HCT116 (cell line): ENCODE results near the gene BCR. TPM values are rescaled to one million over a fixed set of nuclear protein-coding genes. Genes with fewer than 3 reads are reported as not detected.

ENCODE experiments used
- ATAC-seq: fragments of 200-7000 bp; cut with Tn5 transposase; 2 replicates; pipeline ENCODE4 v1.9.1; 2020; ENCODE audit warnings: mild to moderate bottlenecking, moderate library complexity
- BruUV-seq: library from RNA; stranded (reverse); fragments of 400-500 nt; replicated peaks from 2 replicates; lab custom pipeline; 2021; lab: Mats Ljungman, UMichigan
- CTCF ChIA-PET: fragments of 300-600 bp; sonication (Branson Sonifier 250); formaldehyde crosslinking; loops from one replicate; lab custom pipeline; 2021; ENCODE audit warnings: antibody characterized with exemption; lab: Charles Lee
- POLR2A ChIA-PET: fragments of 300-600, 350-600 bp; sonication (Branson Sonifier 250); formaldehyde crosslinking; loops from one replicate; lab custom pipeline; 2021; ENCODE audit warnings: antibody characterized with exemption; lab: Charles Lee
- RAD21 ChIA-PET, 2 experiments: fragments of 300-600 bp; sonication (Branson Sonifier 250); formaldehyde crosslinking; loops; one replicate each; lab custom pipeline; 2023; ENCODE audit warnings: low total read pairs in 2 of 2; ENCODE audit not compliant: uncharacterized antibody in 2 of 2, unreplicated experiment in 2 of 2, low non-redundant PET in 1 of 2; lab: Charles Lee
- DNase-seq: peaks from one replicate; pipeline ENCODE4 v3.0.0-alpha.2; 2010; ENCODE audit warnings: low read depth, low spot score
- H2AFZ ChIP-seq: fragments of 200-600 bp; shearing (Covaris generic), sonication (generic); 2 replicates; pipeline ENCODE4 v1.6.1; 2017; ENCODE audit warnings: low read depth, mixed run types, mixed read lengths, antibody characterized with exemption, low read length; ENCODE audit not compliant: poor library complexity, severe bottlenecking
- H3K27ac ChIP-seq: 2 replicates; pipeline ENCODE4 v1.5.1; 2012; ENCODE audit warnings: low read depth, low read length
- H3K27me3 ChIP-seq: fragments of 200-600 bp; sonication (generic); 2 replicates; pipeline ENCODE4 v1.6.1; 2016; ENCODE audit warnings: mixed run types, low read length, mixed read lengths; ENCODE audit not compliant: insufficient read depth
- H3K36me3 ChIP-seq, 2 experiments: fragments of 200-500 bp in 1 of 2; fragments of 200-600 bp in 1 of 2; sonication (Bioruptor generic) in 1 of 2; sonication (generic) in 1 of 2; 2 replicates each; pipeline versions ENCODE4 v1.5.1 to v1.6.1; 2014 to 2016; ENCODE audit warnings: low read length in 2 of 2, inconsistent platforms in 1 of 2, mixed read lengths in 1 of 2, mixed run types in 1 of 2; ENCODE audit not compliant: insufficient read depth in 2 of 2, control insufficient read depth in 1 of 2
- H3K4me1 ChIP-seq, 2 experiments: fragments of 200-600 bp in 1 of 2; sonication (generic) in 1 of 2; 2 replicates each; pipeline versions ENCODE4 v1.5.1 to v1.6.1; 2012 to 2017; ENCODE audit warnings: low read length in 2 of 2, inconsistent platforms in 1 of 2, mild to moderate bottlenecking in 1 of 2, mixed read lengths in 1 of 2, mixed run types in 1 of 2, moderate library complexity in 1 of 2; ENCODE audit not compliant: insufficient read depth in 2 of 2, control insufficient read depth in 1 of 2
- H3K4me2 ChIP-seq: fragments of 200-600 bp; sonication (generic); 2 replicates; pipeline ENCODE4 v1.6.1; 2017; ENCODE audit warnings: mixed run types, low read length, mixed read lengths
- H3K4me3 ChIP-seq, 2 experiments: fragments of 200-600 bp in 1 of 2; sonication (generic) in 1 of 2; replicated peaks in 1 of 2; 2 replicates each; pipeline ENCODE4 v1.5.1; 2011 to 2016; ENCODE audit warnings: low read length in 2 of 2, control low read depth in 1 of 2, low read depth in 1 of 2, mild to moderate bottlenecking in 1 of 2, mixed read lengths in 1 of 2, mixed run types in 1 of 2
- H3K79me2 ChIP-seq: fragments of 200-600 bp; sonication (generic); 2 replicates; pipeline ENCODE4 v1.6.1; 2017; ENCODE audit warnings: mild to moderate bottlenecking, mixed run types, low read length, moderate library complexity, mixed read lengths; ENCODE audit not compliant: insufficient read depth
- H3K9ac ChIP-seq: fragments of 200-600 bp; sonication (generic); 2 replicates; pipeline ENCODE4 v1.6.1; 2016; ENCODE audit warnings: low read length, mixed read lengths
- H3K9me2 ChIP-seq: fragments of 200-600 bp; sonication (generic), shearing (Covaris generic); 2 replicates; pipeline ENCODE4 v1.6.1; 2017; ENCODE audit warnings: mixed run types, mild to moderate bottlenecking, moderate library complexity; ENCODE audit not compliant: insufficient read depth
- H3K9me3 ChIP-seq, 2 experiments: fragments of 200-500 bp in 1 of 2; fragments of 200-600 bp in 1 of 2; sonication (Bioruptor generic) in 1 of 2; sonication (generic) in 1 of 2; 2 replicates each; pipeline ENCODE4 v1.6.1; 2014 to 2017; ENCODE audit warnings: low read length in 2 of 2, mixed read lengths in 2 of 2, inconsistent platforms in 1 of 2, low read depth in 1 of 2, mild to moderate bottlenecking in 1 of 2, mixed run types in 1 of 2, moderate library complexity in 1 of 2; ENCODE audit not compliant: control insufficient read depth in 1 of 2, insufficient read depth in 1 of 2
- H4K20me1 ChIP-seq: fragments of 200-600 bp; sonication (generic), shearing (Covaris generic); 2 replicates; pipeline ENCODE4 v1.6.1; 2017; ENCODE audit warnings: mixed run types, mild to moderate bottlenecking, moderate library complexity; ENCODE audit not compliant: insufficient read depth
- CBX3 ChIP-seq: IDR thresholded peaks from 2 replicates; pipeline ENCODE4 v1.6.1; 2012; ENCODE audit warnings: low read depth
- CEBPB ChIP-seq: IDR thresholded peaks from 2 replicates; pipeline ENCODE4 v1.6.1; 2012; ENCODE audit warnings: low read depth
- CTCF ChIP-seq, 3 experiments: fragments of 200-600 bp in 1 of 3; sonication (generic) in 1 of 3; IDR thresholded peaks in 2 of 3; conservative IDR thresholded peaks in 1 of 3; 2 replicates each; pipeline ENCODE4 v1.5.1; 2012 to 2017; ENCODE audit warnings: low read depth in 2 of 3, low read length in 2 of 3, antibody characterized with exemption in 1 of 3, borderline replicate concordance in 1 of 3, control low read depth in 1 of 3, mild to moderate bottlenecking in 1 of 3, mixed read lengths in 1 of 3, mixed run types in 1 of 3, moderate library complexity in 1 of 3; ENCODE audit not compliant: insufficient read depth in 1 of 3
- EGR1 ChIP-seq: IDR thresholded peaks from 2 replicates; pipeline ENCODE4 v1.6.1; 2012; ENCODE audit warnings: low read depth
- EZH2 ChIP-seq: fragments of 200-600 bp; sonication (generic); IDR thresholded peaks from 2 replicates; pipeline ENCODE4 v1.6.1; 2017; ENCODE audit warnings: antibody characterized with exemption, mixed run types
- EZH2phosphoT487 ChIP-seq: fragments of 200-600 bp; IDR thresholded peaks from 2 replicates; pipeline ENCODE4 v1.6.1; 2018; ENCODE audit warnings: antibody characterized with exemption, borderline replicate concordance
- FOSL1 ChIP-seq: IDR thresholded peaks from 2 replicates; pipeline ENCODE4 v1.6.1; 2012; ENCODE audit warnings: low read depth
- JUND ChIP-seq: IDR thresholded peaks from 2 replicates; pipeline ENCODE4 v1.6.1; 2012
- MAX ChIP-seq: IDR thresholded peaks from 2 replicates; pipeline ENCODE4 v1.6.1; 2012
- POLR2A ChIP-seq: IDR thresholded peaks from 2 replicates; pipeline ENCODE4 v1.7.0; 2011; ENCODE audit warnings: borderline replicate concordance; ENCODE audit not compliant: insufficient read depth, insufficient read length; ENCODE audit errors: extremely low read depth
- POLR2AphosphoS5 ChIP-seq: IDR thresholded peaks from 2 replicates; pipeline ENCODE4 v1.6.1; 2011; ENCODE audit warnings: mild to moderate bottlenecking, low read depth, low read length, moderate library complexity
- RAD21 ChIP-seq: IDR thresholded peaks from 2 replicates; pipeline ENCODE4 v1.6.1; 2012; ENCODE audit warnings: low read depth, mild to moderate bottlenecking
- YY1 ChIP-seq: IDR thresholded peaks from 2 replicates; pipeline ENCODE4 v1.6.1; 2011; ENCODE audit warnings: low read length, low read depth, moderate library complexity, mild to moderate bottlenecking; ENCODE audit not compliant: insufficient replicate concordance; ENCODE audit errors: extremely low read depth
- ZBTB33 ChIP-seq: IDR thresholded peaks from 2 replicates; pipeline ENCODE4 v1.6.1; 2011; ENCODE audit warnings: mild to moderate bottlenecking, low read length, moderate library complexity; ENCODE audit not compliant: insufficient replicate concordance; ENCODE audit errors: extremely low read depth
- intact Hi-C: fragments of 100-400 bp; cut with micrococcal nuclease; formaldehyde crosslinking; loops from 2 replicates; pipeline ENCODE4 v1.10.0; 2022
- total RNA-seq: library from RNA; stranded (reverse); gene quantifications from one replicate; pipeline ENCODE4 v1.2.1, GENCODE V29; 2021; ENCODE audit not compliant: unreplicated experiment

Gene BCR
- total RNA-seq, 1 experiment from 2014 or later = 39.7 TPM

- H3K27ac ChIP-seq = no peak overlapping the region
- H2AFZ ChIP-seq = no peak overlapping the region
- peaks cover 2 to 6% of the 10 kb centered on the region in 2 experiments; a peak in 3 of 4 replicates for H3K36me3 ChIP-seq
- POLR2A ChIA-PET = no interaction called here
- no TSS peak for BruUV-seq
- intact Hi-C loops = no loop called here
- no peak for DNase-seq
- no peak overlapping the region for H3K4me2 ChIP-seq
- peaks cover 98% of the 10 kb centered on the region for H3K79me2 ChIP-seq
- H3K4me3 ChIP-seq = no peak overlapping the region
- CTCF ChIA-PET = no interaction called here
- 0 out of 2 replicates have a peak, but pooled peaks cover 5% of the 10 kb centered on the region for H4K20me1 ChIP-seq
- TF ChIP-seq JUND (no peak), YY1 (no peak), EGR1 (no peak), CEBPB (no peak), CTCF (IDR thresholded peaks at IDR 0.05 in 2 of 3, conservative IDR thresholded peaks at IDR 0.05 in 1 of 3; ENCODE audit: borderline replicate concordance in 1 of 3, insufficient read depth in 1 of 3, low read depth in 2 of 3, low read length in 2 of 3) (no peak), RAD21 (no peak), EZH2 (no peak), POLR2A (no peak), ZBTB33 (no peak), CBX3 (no peak), MAX (no peak), EZH2phosphoT487 (no peak), FOSL1 (no peak), POLR2AphosphoS5 (no peak)
- TF ChIP-seq, all 23 proteins: peak for 0
- peaks cover 3 to 10% of the 10 kb centered on the region in 2 experiments; a peak in 2 of 4 replicates for H3K4me1 ChIP-seq
- H3K9me3 ChIP-seq = no peaks in the 10 kb centered on the region
- H3K27me3 ChIP-seq = no peaks in the 10 kb centered on the region
- RAD21 ChIA-PET = no interaction called here
- no peaks in the 10 kb centered on the region for H3K9me2 ChIP-seq
- no peak for ATAC-seq
- H3K9ac ChIP-seq = no peak overlapping the region
These were observed 12.2 kb downstream of the BCR start for GRCh38 chr22:23192558-23192957.
